ENCODE measurements around the gene ANKRD62.
"Not testable (repeated sequence)": the region's sequence is repeated elsewhere in the genome, so short reads cannot be mapped to it uniquely, and the experiment has no call there.

Gene ANKRD62

DNA sequence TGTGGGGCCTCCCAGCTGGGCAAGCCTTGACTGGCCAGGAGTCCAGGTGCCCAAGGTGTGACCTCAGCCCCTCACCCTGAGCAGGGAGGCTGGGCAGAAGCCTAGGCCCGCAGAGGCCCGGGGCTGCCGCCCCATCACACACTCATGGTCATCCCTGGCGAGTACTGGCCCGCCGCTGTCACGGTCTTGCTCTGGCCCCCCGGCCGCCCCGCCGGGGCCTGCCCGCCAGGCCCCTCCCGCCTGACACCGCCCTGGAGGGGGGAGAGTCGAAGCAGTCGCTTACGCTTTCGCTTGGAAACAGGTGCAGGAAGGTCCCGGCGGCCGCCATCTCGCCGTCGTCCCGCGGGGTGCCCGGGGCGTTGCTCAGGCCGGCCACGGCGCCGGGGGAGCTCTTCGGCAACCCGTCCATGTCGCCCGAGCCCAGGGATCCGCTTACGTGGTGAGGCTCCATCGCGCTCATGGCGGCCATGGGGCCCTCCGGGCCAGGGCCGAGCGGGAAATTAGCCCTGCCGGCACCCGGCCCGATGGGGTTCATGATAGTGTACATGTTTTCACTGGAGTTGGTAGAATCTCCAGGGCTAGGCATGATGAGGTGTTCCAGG, 26.6 kb upstream of the ANKRD62 start:
- no peak overlapping the region for H3K4me3 ChIP-seq (ENCODE audit: low read depth, low read length, poor library complexity, severe bottlenecking)
- H3K79me2 ChIP-seq (ENCODE audit: insufficient read depth, low read length): no peaks in the 10 kb centered on the region
- H3K4me1 ChIP-seq (ENCODE audit: insufficient read depth, low read length, severe bottlenecking): no peaks in the 10 kb centered on the region
- H3K9me3 ChIP-seq (ENCODE audit: low read length): no peaks in the 10 kb centered on the region
- H3F3A ChIP-seq (ENCODE audit: insufficient read depth, low read length): no peaks in the 10 kb centered on the region
- TF ChIP-seq, protein P1, sequence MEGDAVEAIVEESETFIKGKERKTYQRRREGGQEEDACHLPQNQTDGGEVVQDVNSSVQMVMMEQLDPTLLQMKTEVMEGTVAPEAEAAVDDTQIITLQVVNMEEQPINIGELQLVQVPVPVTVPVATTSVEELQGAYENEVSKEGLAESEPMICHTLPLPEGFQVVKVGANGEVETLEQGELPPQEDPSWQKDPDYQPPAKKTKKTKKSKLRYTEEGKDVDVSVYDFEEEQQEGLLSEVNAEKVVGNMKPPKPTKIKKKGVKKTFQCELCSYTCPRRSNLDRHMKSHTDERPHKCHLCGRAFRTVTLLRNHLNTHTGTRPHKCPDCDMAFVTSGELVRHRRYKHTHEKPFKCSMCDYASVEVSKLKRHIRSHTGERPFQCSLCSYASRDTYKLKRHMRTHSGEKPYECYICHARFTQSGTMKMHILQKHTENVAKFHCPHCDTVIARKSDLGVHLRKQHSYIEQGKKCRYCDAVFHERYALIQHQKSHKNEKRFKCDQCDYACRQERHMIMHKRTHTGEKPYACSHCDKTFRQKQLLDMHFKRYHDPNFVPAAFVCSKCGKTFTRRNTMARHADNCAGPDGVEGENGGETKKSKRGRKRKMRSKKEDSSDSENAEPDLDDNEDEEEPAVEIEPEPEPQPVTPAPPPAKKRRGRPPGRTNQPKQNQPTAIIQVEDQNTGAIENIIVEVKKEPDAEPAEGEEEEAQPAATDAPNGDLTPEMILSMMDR (IDR thresholded peaks at IDR 0.05; ENCODE audit: low read length): no peak
- TF ChIP-seq EZH2 (IDR thresholded peaks at IDR 0.05; ENCODE audit: borderline replicate concordance, low read length): no peak
- H3K9me2 ChIP-seq (ENCODE audit: low read depth, low read length): no peaks in the 10 kb centered on the region
- no peaks in the 10 kb centered on the region for H4K20me1 ChIP-seq (ENCODE audit: insufficient read depth, low read length)
- H3K4me2 ChIP-seq (ENCODE audit: low read length): no peak overlapping the region
- H3K27ac ChIP-seq (ENCODE audit: low read depth, low read length, poor library complexity, severe bottlenecking): no peak overlapping the region
- no peaks in the 10 kb centered on the region for H3K36me3 ChIP-seq (ENCODE audit: insufficient read depth, low read length)
- H3K27me3 ChIP-seq (ENCODE audit: insufficient read depth, low read length): no peaks in the 10 kb centered on the region
- H3K9ac ChIP-seq (ENCODE audit: low read length): no peak overlapping the region
- no peak overlapping the region for H2AFZ ChIP-seq (ENCODE audit: low read length)

DNA sequence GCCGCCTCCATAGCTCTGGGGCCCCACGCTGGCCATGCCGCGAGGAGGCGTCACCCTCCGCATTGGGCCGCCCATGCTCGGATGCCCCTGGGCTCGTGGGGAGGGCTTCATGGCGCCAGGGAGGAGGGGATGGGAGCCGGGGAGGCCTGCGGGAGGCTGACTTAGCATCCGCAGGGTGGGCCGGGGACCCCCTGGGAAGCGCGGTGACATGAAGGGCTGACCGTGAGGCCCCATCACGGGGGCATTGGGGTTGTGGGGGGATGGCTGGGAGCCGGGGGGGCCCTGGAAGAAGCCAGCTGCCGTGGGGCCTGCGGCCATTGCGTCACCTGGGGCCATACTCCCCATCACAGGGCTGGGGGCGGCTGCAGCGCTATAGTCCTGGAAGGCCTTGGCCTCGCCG, 26.0 kb upstream of the ANKRD62 start:
- no peak overlapping the region for H3K9ac ChIP-seq (ENCODE audit: low read length)

DNA sequence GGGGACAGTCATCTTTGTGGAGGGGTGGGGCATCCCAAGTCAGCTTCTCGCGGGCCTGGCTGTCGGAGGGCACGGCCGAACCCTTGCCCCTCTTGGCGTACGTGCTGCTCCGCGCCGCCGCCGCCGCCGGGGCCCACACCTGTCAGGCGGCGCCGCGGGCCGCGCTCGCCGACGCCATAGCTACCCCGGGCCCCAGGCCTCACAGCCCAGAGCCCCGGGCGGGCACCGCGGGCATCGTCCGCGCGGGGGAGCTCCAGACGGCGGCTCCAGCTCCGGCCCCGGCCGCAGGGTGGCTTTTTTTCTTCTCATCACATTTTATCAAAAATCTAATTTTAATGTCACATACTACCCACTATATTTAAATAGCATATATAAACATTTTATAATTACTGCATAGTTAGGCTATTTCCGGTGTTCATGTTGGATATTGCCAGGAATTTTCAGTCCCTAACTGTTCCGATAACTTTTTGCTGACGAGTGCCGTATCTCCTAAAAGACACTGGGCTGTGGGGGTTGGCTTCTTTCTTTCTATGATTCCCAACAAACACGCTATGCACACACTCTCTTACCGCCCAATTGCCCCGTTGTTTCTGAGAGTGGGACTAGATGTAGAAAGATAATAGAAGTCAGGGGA, 25.2 kb upstream of the ANKRD62 start:
- not testable (repeated sequence) for H3K79me2 ChIP-seq (ENCODE audit: insufficient read depth, low read length); H4K20me1 ChIP-seq (ENCODE audit: insufficient read depth, low read length); H3K9me3 ChIP-seq (ENCODE audit: low read length); H3F3A ChIP-seq (ENCODE audit: insufficient read depth, low read length); H3K9ac ChIP-seq (ENCODE audit: low read length); H3K4me2 ChIP-seq (ENCODE audit: low read length); H3K4me1 ChIP-seq (ENCODE audit: insufficient read depth, low read length, severe bottlenecking); H3K9me2 ChIP-seq (ENCODE audit: low read depth, low read length); H3K27ac ChIP-seq (ENCODE audit: low read depth, low read length, poor library complexity, severe bottlenecking); H2AFZ ChIP-seq (ENCODE audit: low read length); H3K27me3 ChIP-seq (ENCODE audit: insufficient read depth, low read length); H3K4me3 ChIP-seq (ENCODE audit: low read depth, low read length, poor library complexity, severe bottlenecking); H3K36me3 ChIP-seq (ENCODE audit: insufficient read depth, low read length)
- TF ChIP-seq, protein P1 (IDR thresholded peaks at IDR 0.05; ENCODE audit: low read length): peak; percentile 58

More for the DNA sequence above, 26.0 kb upstream of the ANKRD62 start:
- no peak overlapping the region for H3K4me2 ChIP-seq (ENCODE audit: low read length)
- TF ChIP-seq, protein P1 (IDR thresholded peaks at IDR 0.05; ENCODE audit: low read length): no peak
- no peak for TF ChIP-seq EZH2 (IDR thresholded peaks at IDR 0.05; ENCODE audit: borderline replicate concordance, low read length)
- no peaks in the 10 kb centered on the region for H3K4me1 ChIP-seq (ENCODE audit: insufficient read depth, low read length, severe bottlenecking)
- no peaks in the 10 kb centered on the region for H3K9me3 ChIP-seq (ENCODE audit: low read length)
- no peaks in the 10 kb centered on the region for H3K36me3 ChIP-seq (ENCODE audit: insufficient read depth, low read length)
- no peaks in the 10 kb centered on the region for H3K27me3 ChIP-seq (ENCODE audit: insufficient read depth, low read length)
- no peaks in the 10 kb centered on the region for H4K20me1 ChIP-seq (ENCODE audit: insufficient read depth, low read length)
- H3K27ac ChIP-seq (ENCODE audit: low read depth, low read length, poor library complexity, severe bottlenecking): no peak overlapping the region
- H2AFZ ChIP-seq (ENCODE audit: low read length): no peak overlapping the region
- H3K79me2 ChIP-seq (ENCODE audit: insufficient read depth, low read length): no peaks in the 10 kb centered on the region
- no peaks in the 10 kb centered on the region for H3F3A ChIP-seq (ENCODE audit: insufficient read depth, low read length)
- no peaks in the 10 kb centered on the region for H3K9me2 ChIP-seq (ENCODE audit: low read depth, low read length)
- no peak overlapping the region for H3K4me3 ChIP-seq (ENCODE audit: low read depth, low read length, poor library complexity, severe bottlenecking)
